ENCODE data around the gene CIRBP. TPM values are rescaled to one million over a fixed set of nuclear protein-coding genes. Genes with fewer than 3 reads are reported as not detected.

CIRBP gene
- total and polyA plus RNA-seq, 4 donors = 41.1 to 135 (median 96.9) TPM

- no peak overlapping the region for H3K27ac ChIP-seq (ENCODE audit: low read depth in 1 of 2, low read length in 2 of 2)
- DNase-seq (ENCODE audit: low spot score) = no peak
- H3K9ac ChIP-seq (ENCODE audit: low read depth in 1 of 2, low read length in 2 of 2) = no peak overlapping the region
- no peaks in the 10 kb centered on the region for H3K27me3 ChIP-seq (ENCODE audit: control insufficient read depth in 4 of 4, insufficient read depth in 4 of 4, low read length in 3 of 4)
- WGBS = 86% methylated on average over 45 of the region's 45 CpGs
- no peak for TF ChIP-seq RXRA (IDR thresholded peaks at IDR 0.05)
- no peak for TF ChIP-seq FOXA1 (IDR thresholded peaks at IDR 0.05)
- TF ChIP-seq TAF1 (conservative IDR thresholded peaks at IDR 0.05) = no peak
- TF ChIP-seq RAD21 (IDR thresholded peaks at IDR 0.05) = no peak
- no peak for TF ChIP-seq JUND (IDR thresholded peaks at IDR 0.05)
- TF ChIP-seq FOXA2 (IDR thresholded peaks at IDR 0.05) = no peak
- TF ChIP-seq, protein P1, sequence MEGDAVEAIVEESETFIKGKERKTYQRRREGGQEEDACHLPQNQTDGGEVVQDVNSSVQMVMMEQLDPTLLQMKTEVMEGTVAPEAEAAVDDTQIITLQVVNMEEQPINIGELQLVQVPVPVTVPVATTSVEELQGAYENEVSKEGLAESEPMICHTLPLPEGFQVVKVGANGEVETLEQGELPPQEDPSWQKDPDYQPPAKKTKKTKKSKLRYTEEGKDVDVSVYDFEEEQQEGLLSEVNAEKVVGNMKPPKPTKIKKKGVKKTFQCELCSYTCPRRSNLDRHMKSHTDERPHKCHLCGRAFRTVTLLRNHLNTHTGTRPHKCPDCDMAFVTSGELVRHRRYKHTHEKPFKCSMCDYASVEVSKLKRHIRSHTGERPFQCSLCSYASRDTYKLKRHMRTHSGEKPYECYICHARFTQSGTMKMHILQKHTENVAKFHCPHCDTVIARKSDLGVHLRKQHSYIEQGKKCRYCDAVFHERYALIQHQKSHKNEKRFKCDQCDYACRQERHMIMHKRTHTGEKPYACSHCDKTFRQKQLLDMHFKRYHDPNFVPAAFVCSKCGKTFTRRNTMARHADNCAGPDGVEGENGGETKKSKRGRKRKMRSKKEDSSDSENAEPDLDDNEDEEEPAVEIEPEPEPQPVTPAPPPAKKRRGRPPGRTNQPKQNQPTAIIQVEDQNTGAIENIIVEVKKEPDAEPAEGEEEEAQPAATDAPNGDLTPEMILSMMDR (IDR thresholded peaks at IDR 0.05; ENCODE audit: low read depth, low read length, missing input control) = no peak
- TF ChIP-seq HNF4G (IDR thresholded peaks at IDR 0.05) = no peak
- no peak for TF ChIP-seq ATF3 (IDR thresholded peaks at IDR 0.05)
- peaks cover 0 to 18% (median 8%) of the 10 kb centered on the region in 4 donors for H3K4me1 ChIP-seq (ENCODE audit: control insufficient read depth in 4 of 4, insufficient read depth in 4 of 4, low read length in 3 of 4)
- no peak overlapping the region for H3K4me3 ChIP-seq (ENCODE audit: low read depth in 1 of 3, low read length in 3 of 3)
- no peaks in the 10 kb centered on the region for H3K9me3 ChIP-seq (ENCODE audit: control insufficient read depth in 4 of 4, low read length in 3 of 4)
- no peaks in the 10 kb centered on the region for H3K36me3 ChIP-seq (ENCODE audit: control insufficient read depth in 4 of 4, insufficient read depth in 3 of 4, low read depth in 1 of 4, low read length in 3 of 4)
These were observed 34.8 kb upstream of the CIRBP start for GRCh38 chr19:1234051-1234954.

DNA sequence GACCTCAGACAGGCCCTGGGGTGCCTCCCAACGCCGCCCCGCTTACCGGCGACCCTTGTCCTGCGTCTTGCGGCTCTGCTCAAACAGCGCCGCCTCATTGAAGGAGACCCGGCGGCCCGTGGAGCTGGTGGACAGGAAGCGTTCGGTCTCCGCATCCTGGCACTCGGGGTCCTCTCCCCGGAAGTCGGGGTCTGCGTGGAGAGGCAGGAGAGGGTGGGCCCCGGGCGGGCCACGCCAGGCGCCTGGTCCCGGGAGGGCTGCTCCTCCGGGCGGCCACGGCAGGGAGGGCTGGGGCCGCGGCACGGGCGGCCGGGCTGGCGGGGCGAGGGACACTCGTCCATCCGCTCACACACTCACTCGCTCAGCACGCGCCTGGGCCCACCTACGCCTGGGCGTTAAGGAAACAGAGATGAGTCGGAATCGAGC lies 34.2 kb upstream of the CIRBP start:
- no peak for DNase-seq (ENCODE audit: low spot score)
- no peaks in the 10 kb centered on the region for H3K27me3 ChIP-seq (ENCODE audit: control insufficient read depth in 4 of 4, insufficient read depth in 4 of 4, low read length in 3 of 4)
- WGBS = 92% methylated on average over 43 of the region's 43 CpGs
- peaks cover 0 to 18% (median 8%) of the 10 kb centered on the region in 4 donors for H3K4me1 ChIP-seq (ENCODE audit: control insufficient read depth in 4 of 4, insufficient read depth in 4 of 4, low read length in 3 of 4)
- H3K4me3 ChIP-seq (ENCODE audit: low read depth in 1 of 3, low read length in 3 of 3) = no peak overlapping the region
- H3K9ac ChIP-seq (ENCODE audit: low read depth in 1 of 2, low read length in 2 of 2) = no peak overlapping the region
- TF ChIP-seq RAD21 (IDR thresholded peaks at IDR 0.05) = no peak
- TF ChIP-seq, protein P2, sequence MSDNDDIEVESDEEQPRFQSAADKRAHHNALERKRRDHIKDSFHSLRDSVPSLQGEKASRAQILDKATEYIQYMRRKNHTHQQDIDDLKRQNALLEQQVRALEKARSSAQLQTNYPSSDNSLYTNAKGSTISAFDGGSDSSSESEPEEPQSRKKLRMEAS (IDR thresholded peaks at IDR 0.05) = no peak
- no peak for TF ChIP-seq NR2F2 (IDR thresholded peaks at IDR 0.05)
- no peak for TF ChIP-seq HNF4A (conservative IDR thresholded peaks at IDR 0.05)
- TF ChIP-seq JUND (IDR thresholded peaks at IDR 0.05) = no peak
- no peak for TF ChIP-seq EGR1 (IDR thresholded peaks at IDR 0.05; ENCODE audit: low read depth in 2 of 2)
- TF ChIP-seq TAF1 (conservative IDR thresholded peaks at IDR 0.05) = no peak
- TF ChIP-seq FOXA1 (IDR thresholded peaks at IDR 0.05) = no peak
- no peak for TF ChIP-seq YY1 (IDR thresholded peaks at IDR 0.05)
- H3K36me3 ChIP-seq (ENCODE audit: control insufficient read depth in 4 of 4, insufficient read depth in 3 of 4, low read depth in 1 of 4, low read length in 3 of 4) = no peaks in the 10 kb centered on the region
- no peak overlapping the region for H3K27ac ChIP-seq (ENCODE audit: low read depth in 1 of 2, low read length in 2 of 2)
- H3K9me3 ChIP-seq (ENCODE audit: control insufficient read depth in 4 of 4, low read length in 3 of 4) = no peaks in the 10 kb centered on the region

Data from liver (tissue), 9 donors.